Measurements from ENCODE around the gene CLK4.

DNA sequence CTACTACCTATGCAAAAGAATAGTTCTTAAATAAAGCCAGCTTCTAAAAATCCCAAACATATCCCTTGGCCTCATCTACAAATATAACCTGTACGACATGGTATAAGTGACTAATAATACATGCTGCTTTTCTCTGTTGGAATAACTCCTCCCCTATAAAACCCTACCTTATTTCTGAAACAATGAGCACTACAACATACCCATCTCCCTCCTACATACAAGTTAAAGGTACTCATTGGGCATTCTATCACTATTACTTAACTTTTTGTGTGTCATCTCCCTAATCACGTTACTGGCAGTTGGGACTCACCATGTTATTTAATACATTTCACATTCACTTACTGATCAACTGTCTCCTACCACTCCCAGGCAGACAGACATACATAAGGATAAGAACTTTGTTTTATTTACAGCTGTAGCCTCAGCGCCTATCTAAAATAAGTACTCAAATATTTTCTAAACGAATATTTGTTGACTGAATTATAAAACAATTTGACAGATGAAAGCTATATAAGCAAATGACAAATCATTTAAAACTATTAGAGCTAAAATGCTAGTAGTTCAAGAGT lies 4.1 kb downstream of the CLK4 start:
- TF ChIP-seq EP300 (IDR thresholded peaks at IDR 0.05), result no peak
- TF ChIP-seq, protein P1, sequence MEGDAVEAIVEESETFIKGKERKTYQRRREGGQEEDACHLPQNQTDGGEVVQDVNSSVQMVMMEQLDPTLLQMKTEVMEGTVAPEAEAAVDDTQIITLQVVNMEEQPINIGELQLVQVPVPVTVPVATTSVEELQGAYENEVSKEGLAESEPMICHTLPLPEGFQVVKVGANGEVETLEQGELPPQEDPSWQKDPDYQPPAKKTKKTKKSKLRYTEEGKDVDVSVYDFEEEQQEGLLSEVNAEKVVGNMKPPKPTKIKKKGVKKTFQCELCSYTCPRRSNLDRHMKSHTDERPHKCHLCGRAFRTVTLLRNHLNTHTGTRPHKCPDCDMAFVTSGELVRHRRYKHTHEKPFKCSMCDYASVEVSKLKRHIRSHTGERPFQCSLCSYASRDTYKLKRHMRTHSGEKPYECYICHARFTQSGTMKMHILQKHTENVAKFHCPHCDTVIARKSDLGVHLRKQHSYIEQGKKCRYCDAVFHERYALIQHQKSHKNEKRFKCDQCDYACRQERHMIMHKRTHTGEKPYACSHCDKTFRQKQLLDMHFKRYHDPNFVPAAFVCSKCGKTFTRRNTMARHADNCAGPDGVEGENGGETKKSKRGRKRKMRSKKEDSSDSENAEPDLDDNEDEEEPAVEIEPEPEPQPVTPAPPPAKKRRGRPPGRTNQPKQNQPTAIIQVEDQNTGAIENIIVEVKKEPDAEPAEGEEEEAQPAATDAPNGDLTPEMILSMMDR (IDR thresholded peaks at IDR 0.05), result no peak

All from gastroesophageal sphincter (tissue), 3 donors.